CD4-positive, alpha-beta T cell treated with Interleukin-6 at 100 ng/mL for 8 hours (primary cell): ENCODE results near the gene COPS6.

ENCODE experiments used
- DNase-seq: peaks from one replicate; pipeline ENCODE4 v3.0.0-alpha.2; 2020; ENCODE audit warnings: mixed read lengths, low spot score

COPS6 gene

GRCh38 chr7:100102950-100103840 lies 14.4 kb downstream of the COPS6 start:
- no peak for DNase-seq

GRCh38 chr7:100105534-100105933 lies 16.8 kb downstream of the COPS6 start:
- no peak for DNase-seq

GRCh38 chr7:100106633-100107032 lies 17.9 kb downstream of the COPS6 start:
- no peak for DNase-seq

- DNase-seq: no peak
Measured at GRCh38 chr7:100107125-100107737, 18.5 kb downstream of the COPS6 start.

- no peak for DNase-seq
Measured at GRCh38 chr7:100107890-100108289, 19.1 kb downstream of the COPS6 start.

- no peak for DNase-seq
Measured at GRCh38 chr7:100109521-100110163, 20.9 kb downstream of the COPS6 start.

GRCh38 chr7:100111156-100111555 lies 22.4 kb downstream of the COPS6 start:
- DNase-seq: no peak

GRCh38 chr7:100111914-100112313 lies 23.1 kb downstream of the COPS6 start:
- DNase-seq: no peak

- no peak for DNase-seq
Measured at GRCh38 chr7:100115026-100115425, 26.3 kb downstream of the COPS6 start.

GRCh38 chr7:100118388-100119071 lies 29.8 kb downstream of the COPS6 start:
- no peak for DNase-seq

- DNase-seq: peak; percentile 96
Measured at GRCh38 chr7:100119072-100119969, 30.6 kb downstream of the COPS6 start, which contains the start of the genes CNPY4 and TAF6. CNPY4 (plus strand) TSS chr7:100119634; CDS start chr7:100119745, 111 bp downstream. TAF6 (minus strand) TSS chr7:100119358; CDS start chr7:100114209, 5,149 bp downstream.

- DNase-seq: peak; percentile 71
Measured at GRCh38 chr7:100119970-100120732, 31.4 kb downstream of the COPS6 start.

GRCh38 chr7:100120733-100121036 lies 31.9 kb downstream of the COPS6 start:
- DNase-seq: no peak

- DNase-seq: no peak
Measured at GRCh38 chr7:100122067-100122466, 33.3 kb downstream of the COPS6 start.

GRCh38 chr7:100122568-100122967 lies 33.8 kb downstream of the COPS6 start:
- no peak for DNase-seq

GRCh38 chr7:100124301-100125230 lies 35.8 kb downstream of the COPS6 start:
- DNase-seq: no peak

GRCh38 chr7:100126239-100126930 lies 37.6 kb downstream of the COPS6 start:
- no peak for DNase-seq

GRCh38 chr7:100126931-100127865 lies 38.4 kb downstream of the COPS6 start, which contains the start of gene MBLAC1:
MBLAC1 (plus strand) TSS chr7:100126967; CDS start chr7:100127396, 429 bp downstream.
- DNase-seq: peak; percentile 89
